Left ventricle myocardium inferior (tissue), 1 donor: ENCODE results near the gene CAMTA2. TPM values are rescaled to one million over a fixed set of nuclear protein-coding genes. Genes with fewer than 3 reads are reported as not detected.

ENCODE experiments used
- DNase-seq: peaks from one replicate; pipeline ENCODE4 v3.0.0-alpha.2; 2020
- H3K27ac ChIP-seq: fragments of 200-600 bp; replicated peaks from 2 replicates; pipeline ENCODE4 v1.8.0; 2021
- H3K27me3 ChIP-seq: fragments of 200-600 bp; 2 replicates; pipeline ENCODE4 v1.8.0; 2021; ENCODE audit warnings: low read depth
- H3K36me3 ChIP-seq: fragments of 200-600 bp; 2 replicates; pipeline ENCODE4 v1.8.0; 2021
- H3K4me1 ChIP-seq: fragments of 200-600 bp; 2 replicates; pipeline ENCODE4 v1.8.0; 2021
- H3K4me3 ChIP-seq: fragments of 200-600 bp; 2 replicates; pipeline ENCODE4 v1.8.0; 2021; ENCODE audit warnings: mild to moderate bottlenecking, moderate library complexity
- H3K9me3 ChIP-seq: fragments of 200-600 bp; replicated peaks from 2 replicates; pipeline ENCODE4 v1.8.0; 2021
- CTCF ChIP-seq: fragments of 200-600 bp; IDR thresholded peaks from 2 replicates; pipeline ENCODE4 v1.8.0; 2021; ENCODE audit warnings: antibody characterized with exemption, mild to moderate bottlenecking, borderline replicate concordance
- intact Hi-C: fragments of 100-400 bp; cut with micrococcal nuclease; formaldehyde crosslinking; loops from one replicate; pipeline ENCODE4 v1.11.0; 2022
- total RNA-seq: library from RNA; stranded (reverse); fragmentation: NEBNext Ultra II Directional; extraction: Animal tissue kit (Norgen Biotek cat#: 25700); gene quantifications from one replicate; pipeline ENCODE4 v1.2.1, GENCODE V29; 2021
- donor health status: DM: no; HTN: yes; CAD: no; lungs with severe emphysema.

Gene CAMTA2
- total RNA-seq, 1 donor from 2014 or later: 33.8 TPM

GRCh38 chr17:4967539-4968485 is 19.7 kb downstream of the CAMTA2 start, which contains the start of gene SPAG7:
SPAG7 (minus strand) TSS chr17:4967817; CDS start chr17:4967804, 13 bp downstream.
- Histone ChIP-seq H3K4me3 (peak within 1 kb of the TSS; percentile 90), H3K36me3 (peaks cover 28% of the 10 kb centered on the region), H3K9me3 (no peaks in the 10 kb centered on the region), H3K27ac (peak within 1 kb of the TSS; percentile 98), H3K27me3 (no peaks in the 10 kb centered on the region), H3K4me1 (peaks cover 54% of the 10 kb centered on the region)
- peak; percentile 94 for DNase-seq
- intact Hi-C loops: no loop called here
- no peak for TF ChIP-seq CTCF

- H3K27ac ChIP-seq: peak overlapping the region; percentile 98
- H3K4me3 ChIP-seq: peak overlapping the region; percentile 90
- no peaks in the 10 kb centered on the region for H3K9me3 ChIP-seq
- peaks cover 45% of the 10 kb centered on the region for H3K4me1 ChIP-seq
- DNase-seq: peak; percentile 98
- intact Hi-C loops: no loop called here
- TF ChIP-seq CTCF: no peak
- peaks cover 27% of the 10 kb centered on the region for H3K36me3 ChIP-seq
- H3K27me3 ChIP-seq: no peaks in the 10 kb centered on the region
Observed at GRCh38 chr17:4966844-4967538, 20.5 kb downstream of the CAMTA2 start.

- H3K27ac ChIP-seq: peak overlapping the region; percentile 98
- no peak for DNase-seq
- H3K27me3 ChIP-seq: no peaks in the 10 kb centered on the region
- H3K4me1 ChIP-seq: peaks cover 42% of the 10 kb centered on the region
- no peaks in the 10 kb centered on the region for H3K9me3 ChIP-seq
- intact Hi-C loops: no loop called here
- no peak for TF ChIP-seq CTCF
- H3K4me3 ChIP-seq: peak overlapping the region; percentile 90
- peaks cover 41% of the 10 kb centered on the region for H3K36me3 ChIP-seq
Observed at GRCh38 chr17:4965311-4965986, 22.0 kb downstream of the CAMTA2 start.

DNA sequence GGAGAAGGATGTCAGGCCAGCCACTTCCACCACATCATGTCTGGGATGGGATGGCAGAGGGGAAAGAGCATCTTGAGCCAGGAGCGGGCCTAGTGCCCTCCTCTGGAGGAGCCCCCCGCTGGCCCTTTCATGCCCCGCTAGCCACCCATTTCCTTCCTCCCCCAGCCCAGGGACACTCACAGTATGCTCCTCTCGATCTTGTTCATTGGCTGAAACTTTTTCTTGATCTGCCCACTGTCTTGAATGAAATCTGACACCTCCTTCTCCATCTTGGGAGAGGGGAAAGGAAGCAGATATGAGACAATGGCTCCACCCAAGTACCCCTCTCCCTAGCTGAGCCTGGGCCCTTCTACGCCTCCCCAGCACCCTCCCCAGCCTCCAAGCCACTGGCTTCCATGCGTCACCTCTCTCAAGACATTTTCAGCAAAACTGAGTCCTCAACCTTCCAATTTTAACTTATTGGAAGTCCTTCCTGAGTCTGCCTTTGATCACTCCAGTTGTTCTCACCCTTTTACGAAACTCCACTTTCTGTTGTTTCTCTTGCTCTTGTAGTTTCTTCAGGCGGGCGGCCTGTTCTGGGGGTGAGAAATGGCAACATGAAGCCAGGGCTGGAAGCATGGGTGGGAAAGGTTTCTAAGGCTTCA is 27.1 kb downstream of the CAMTA2 start:
- H3K27ac ChIP-seq: no peak overlapping the region
- H3K4me1 ChIP-seq: peaks cover 21% of the 10 kb centered on the region
- peaks cover 56% of the 10 kb centered on the region for H3K36me3 ChIP-seq
- no peak for DNase-seq
- H3K9me3 ChIP-seq: no peaks in the 10 kb centered on the region
- no peak overlapping the region for H3K4me3 ChIP-seq
- no peak for TF ChIP-seq CTCF
- intact Hi-C loops: no loop called here
- no peaks in the 10 kb centered on the region for H3K27me3 ChIP-seq
